Keratinocyte (primary cell): Measurements from ENCODE around the gene KRT4.

Source experiments
- EZH2 ChIP-seq: IDR thresholded peaks from one replicate; pipeline ENCODE4 v1.6.1; 2012; ENCODE audit warnings: inconsistent platforms, mild to moderate bottlenecking, low read length, moderate library complexity
- TF ChIP-seq, protein P1 (sequence below), 3 experiments: IDR thresholded peaks in 1 of 3; conservative IDR thresholded peaks in 1 of 3; optimal IDR thresholded peaks in 1 of 3; 2 replicates in 2 of 3; 3 replicates in 1 of 3; pipeline versions ENCODE3 to v1.5.1; 2011; ENCODE audit warnings: low read length in 3 of 3, mild to moderate bottlenecking in 3 of 3, moderate library complexity in 2 of 3, control low read depth in 1 of 3, inconsistent platforms in 1 of 3; ENCODE audit not compliant: insufficient read depth in 2 of 3; ENCODE audit errors: extremely low read depth in 1 of 3

DNA sequence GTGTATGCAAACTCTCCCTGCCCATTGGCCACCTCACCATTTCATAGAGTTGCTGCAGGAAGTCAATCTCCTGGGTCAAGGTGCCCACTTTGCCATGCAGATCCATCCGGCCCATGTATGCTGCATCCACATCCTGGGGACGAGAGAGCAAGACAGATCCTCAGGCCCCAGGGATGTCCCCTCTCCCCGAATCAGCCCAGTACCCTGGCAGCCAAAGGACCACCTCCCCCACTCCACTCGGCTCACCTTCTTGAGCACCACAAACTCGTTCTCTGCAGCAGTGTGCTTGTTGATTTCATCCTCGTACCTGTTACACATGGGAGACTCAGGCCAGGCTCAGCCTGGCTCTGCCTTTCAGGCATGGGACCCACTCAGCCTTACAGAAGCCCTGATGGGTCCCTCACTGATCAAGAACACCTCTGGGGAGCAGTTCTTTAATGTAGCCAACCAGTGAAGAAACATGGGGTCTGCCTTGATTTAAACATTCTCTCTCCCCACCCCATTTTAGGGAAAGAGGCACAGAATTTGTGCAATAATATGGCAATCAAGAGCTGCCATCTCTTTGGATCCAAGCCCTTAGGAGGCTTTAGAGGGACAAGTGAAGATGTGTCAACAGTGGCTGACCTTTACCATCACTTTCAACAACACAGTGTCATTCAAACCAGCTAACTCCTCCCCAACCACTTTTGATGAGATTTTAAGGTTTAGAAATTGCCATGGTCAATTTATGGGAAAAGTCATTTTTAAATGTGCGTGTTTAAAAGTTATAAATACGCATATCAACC is 16.3 kb upstream of the KRT4 start:
- TF ChIP-seq, protein P1, sequence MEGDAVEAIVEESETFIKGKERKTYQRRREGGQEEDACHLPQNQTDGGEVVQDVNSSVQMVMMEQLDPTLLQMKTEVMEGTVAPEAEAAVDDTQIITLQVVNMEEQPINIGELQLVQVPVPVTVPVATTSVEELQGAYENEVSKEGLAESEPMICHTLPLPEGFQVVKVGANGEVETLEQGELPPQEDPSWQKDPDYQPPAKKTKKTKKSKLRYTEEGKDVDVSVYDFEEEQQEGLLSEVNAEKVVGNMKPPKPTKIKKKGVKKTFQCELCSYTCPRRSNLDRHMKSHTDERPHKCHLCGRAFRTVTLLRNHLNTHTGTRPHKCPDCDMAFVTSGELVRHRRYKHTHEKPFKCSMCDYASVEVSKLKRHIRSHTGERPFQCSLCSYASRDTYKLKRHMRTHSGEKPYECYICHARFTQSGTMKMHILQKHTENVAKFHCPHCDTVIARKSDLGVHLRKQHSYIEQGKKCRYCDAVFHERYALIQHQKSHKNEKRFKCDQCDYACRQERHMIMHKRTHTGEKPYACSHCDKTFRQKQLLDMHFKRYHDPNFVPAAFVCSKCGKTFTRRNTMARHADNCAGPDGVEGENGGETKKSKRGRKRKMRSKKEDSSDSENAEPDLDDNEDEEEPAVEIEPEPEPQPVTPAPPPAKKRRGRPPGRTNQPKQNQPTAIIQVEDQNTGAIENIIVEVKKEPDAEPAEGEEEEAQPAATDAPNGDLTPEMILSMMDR (optimal IDR thresholded peaks at IDR 0.05 in 1 of 3, IDR thresholded peaks at IDR 0.05 in 1 of 3, conservative IDR thresholded peaks at IDR 0.05 in 1 of 3; ENCODE audit: extremely low read depth in 1 of 3, insufficient read depth in 2 of 3, low read length in 3 of 3) = no peak
- TF ChIP-seq EZH2 = no peak
